Heart left ventricle (tissue), 16 donors: ENCODE results near the gene MTF1. TPM values are rescaled to one million over a fixed set of nuclear protein-coding genes. Genes with fewer than 3 reads are reported as not detected.
"Not testable (repeated sequence)": the region's sequence is repeated elsewhere in the genome, so short reads cannot be mapped to it uniquely, and the experiment has no call there.

ENCODE experiments used
- ATAC-seq, 4 donors: fragments of 200-7000 bp; cut with Tn5 transposase; one replicate each; pipeline ENCODE4 v1.9.1; 2020 to 2022; ENCODE audit warnings: moderate library complexity in 4 of 4, mild to moderate bottlenecking in 3 of 4, moderate number of reproducible peaks in 1 of 4
- DNase-seq, 5 donors: peaks; one replicate each; pipeline ENCODE4 v3.0.0-alpha.2; 2020
- H3K27ac ChIP-seq, 12 donors: fragments of 200-600 bp; sonication (generic) in 4 of 12; one replicate each; pipeline versions ENCODE4 v1.5.0 to v1.8.0; 2016 to 2022; ENCODE audit warnings: mild to moderate bottlenecking in 2 of 12
- H3K27me3 ChIP-seq, 9 donors: fragments of 200-600 bp; sonication (generic) in 2 of 9; one replicate each; pipeline versions ENCODE4 v1.5.1 to v1.8.0; 2016 to 2022; ENCODE audit warnings: mild to moderate bottlenecking in 3 of 9
- H3K36me3 ChIP-seq, 9 donors: fragments of 200-600 bp; sonication (generic) in 2 of 9; one replicate each; pipeline versions ENCODE4 v1.5.0 to v1.8.0; 2018 to 2022; ENCODE audit warnings: mild to moderate bottlenecking in 2 of 9
- H3K4me1 ChIP-seq, 12 donors: fragments of 200-600 bp; sonication (generic) in 4 of 12; one replicate each; pipeline versions ENCODE4 v1.5.0 to v1.8.0; 2016 to 2022; ENCODE audit warnings: mild to moderate bottlenecking in 3 of 12
- H3K4me3 ChIP-seq, 12 donors: fragments of 200-600 bp; sonication (generic) in 4 of 12; one replicate each; pipeline versions ENCODE4 v1.5.0 to v1.8.0; 2017 to 2022; ENCODE audit warnings: mild to moderate bottlenecking in 9 of 12, moderate library complexity in 4 of 12
- H3K9me3 ChIP-seq, 12 donors: fragments of 200-600 bp; sonication (generic) in 4 of 12; one replicate each; pipeline versions ENCODE4 v1.5.0 to v1.8.0; 2016 to 2022; ENCODE audit warnings: mild to moderate bottlenecking in 1 of 12
- CTCF ChIP-seq, 12 donors: fragments of 200-600 bp; sonication (generic) in 4 of 12; IDR thresholded peaks; one replicate each; pipeline versions ENCODE4 v1.5.0 to v1.8.0; 2018 to 2022; ENCODE audit warnings: antibody characterized with exemption in 12 of 12, mild to moderate bottlenecking in 5 of 12
- POLR2A ChIP-seq, 2 donors: fragments of 450-650 bp; IDR thresholded peaks; one replicate each; pipeline ENCODE4 v1.6.1; 2017; ENCODE audit warnings: antibody characterized with exemption in 2 of 2, mild to moderate bottlenecking in 2 of 2, moderate library complexity in 2 of 2
- WGBS, 4 donors: extraction: QIAGEN DNeasy Blood & Tissue Kit in 2 of 4; methylation state at CpG; one replicate each; pipeline versions ENCODE4 v1.1.5 to v1.1.7; 2013 to 2018; 5-methylcytosine and 5-hydroxymethylcytosine counted together
- intact Hi-C, 10 donors: fragments of 100-400 bp; cut with DNase I; formaldehyde crosslinking; loops; one replicate each; pipeline versions ENCODE4 v1.11.1 to v1.14.2; 2022
- long read RNA-seq, 3 donors: library from polyadenylated mRNA; unstranded; transcript quantifications; one replicate each; pipeline ENCODE4 v2.0.0, GENCODE V29; 2020 to 2021
- polyA plus RNA-seq, 2 donors: library from polyadenylated mRNA; stranded (reverse); fragments of 200-250 nt; gene quantifications; one replicate each; pipeline ENCODE4 v1.2.3, GENCODE V29; 2013
- total RNA-seq, 9 donors: library from RNA; depleted of rRNA in 2 of 9; stranded (reverse); fragments of >200 nt in 2 of 9; fragmentation: NEBNext Ultra II Directional in 3 of 9; extraction: Animal tissue kit (Norgen Biotek cat#: 25700) in 3 of 9; gene quantifications; one replicate each; pipeline versions ENCODE4 v1.1.0 to v1.2.4, GENCODE V29; 2016 to 2023
- donor health status: ischemic (EF 13 %, LVEDD 7.1; RV severe dilation, severe dysfunction).
- donor health status: healthy with polysubstance abuse.
- donor health status: DM: no; HTN: yes; CAD: no.
- donor health status: DM: no; HTN: no; CAD: no.
- donor health status: ischemic (EF 25% LVEDD 6.9; RV normal size, moderate dysfunction).
- donor health status: ischemic (EF 25% LVEDD 5.7; RV mildly dilated, moderate dysfunction).
- donor health status: healthy.
- donor health status: DM: yes; HTN: yes; CAD: no.
- donor health status: ischemic (EF 35%, LVEDD 5.7; RV mildly dilated, moderate dysfunction).
- donor health status: nonischemic (EF 11% LVEDD 7.7; RV severe dilation, severe dysfunction).
- donor health status: DM: yes; HTN: yes; CAD: no.
- donor health status: PGD.
- donor health status: ischemic (EF 29% LVEDD 5.4; RV normal size, mild dysfunction).
- donor health status: nonischemic (EF 23%, LVEDD 6.1; RV moderate dilation, normal function).

The MTF1 gene
- total RNA-seq (10 to 100 TPM in 7 of 9 donors, 1 to 10 TPM in 2; 4.2 to 19.5 (median 12.4) TPM), polyA plus RNA-seq (1 to 10 TPM; 1.7 to 7.4 TPM)
- long read RNA-seq, donor 1, partial matches to known transcripts = 0 of 2 reads
- long read RNA-seq, donor 1, other reads (novel, unspliced or antisense) = 2 of 2 reads
- long read RNA-seq, donor 2, full-length matches to known transcripts = 3 of 5 reads
- long read RNA-seq, donor 2, partial matches to known transcripts = 1 of 5 reads
- long read RNA-seq, donor 2, other reads (novel, unspliced or antisense) = 1 of 5 reads
- long read RNA-seq, donor 3, partial matches to known transcripts = 2 of 3 reads
- long read RNA-seq, donor 3, other reads (novel, unspliced or antisense) = 1 of 3 reads

- Histone ChIP-seq H3K9me3 (no peaks in the 10 kb centered on the region), H3K27ac (peak within 1 kb of the TSS; percentile 22 to 97 (median 93)), H3K27me3 (no peaks in the 10 kb centered on the region), H3K36me3 (peaks cover 0 to 67% (median 59%) of the 10 kb centered on the region in 9 donors), H3K4me3 (peak within 1 kb of the TSS; percentile 60 to 98 (median 86)), H3K4me1 (peaks cover 0 to 47% (median 32%) of the 10 kb centered on the region in 12 donors)
- TF ChIP-seq POLR2A (IDR thresholded peaks at IDR 0.05) (peak in 1 of 2 donors; percentile 87), CTCF (IDR thresholded peaks at IDR 0.05) (peak; percentile 85 to 97 (median 92))
- WGBS, 4 donors = 0 to 1% (median 0%) methylated on average over 28 to 61 of the region's 61 CpGs
- ATAC-seq (peak; percentile 99), DNase-seq (peak; percentile 98 to 99 (median 98))
- intact Hi-C loops = loop anchor here in 8 of 10 donors (1.0 to 10.0 kb wide), 10 partner anchors 47 to 167 kb away; partner anchors contain the start of genes CDCA8 (in 6 of the 8), YRDC (in 5 of the 8) and C1orf122 (in 3 of the 8)
Observed at GRCh38 chr1:37859507-37860345, at the start of gene MTF1. Gene MTF1, minus strand, starts transcription at chr1:37859592. Its CDS starts 1,934 bp downstream, at chr1:37857658.

- H3K4me3 ChIP-seq, H3K4me1 ChIP-seq, H3K27me3 ChIP-seq, ATAC-seq, H3K27ac ChIP-seq, DNase-seq, intact Hi-C loops: not testable (repeated sequence)
- WGBS, 4 donors = 95 to 97% (median 96%) methylated on average over 10 of the region's 10 CpGs
- Histone ChIP-seq H3K9me3 (peaks cover 0 to 14% (median 2%) of the 10 kb centered on the region in 12 donors), H3K36me3 (peaks cover 0 to 22% (median 0%) of the 10 kb centered on the region in 9 donors)
Observed at GRCh38 chr1:37908531-37908930, 49.1 kb upstream of the MTF1 start.

GRCh38 chr1:37907416-37908125, 48.2 kb upstream of the MTF1 start:
- H3K27ac ChIP-seq, H3K27me3 ChIP-seq, DNase-seq, intact Hi-C loops, H3K4me1 ChIP-seq, H3K4me3 ChIP-seq, ATAC-seq: not testable (repeated sequence)
- WGBS, 4 donors = 94 to 97% (median 96%) methylated on average over 6 of the region's 6 CpGs
- H3K36me3 ChIP-seq = peaks cover 0 to 28% (median 4%) of the 10 kb centered on the region in 9 donors
- H3K9me3 ChIP-seq = peaks cover 0 to 14% (median 2%) of the 10 kb centered on the region in 12 donors

GRCh38 chr1:37906591-37906990, 47.2 kb upstream of the MTF1 start:
- H3K27ac ChIP-seq, H3K4me3 ChIP-seq, DNase-seq, ATAC-seq, intact Hi-C loops, H3K4me1 ChIP-seq, H3K27me3 ChIP-seq: not testable (repeated sequence)
- Histone ChIP-seq H3K36me3 (peaks cover 0 to 32% (median 12%) of the 10 kb centered on the region in 9 donors), H3K9me3 (peaks cover 0 to 14% (median 2%) of the 10 kb centered on the region in 12 donors)
- WGBS, 4 donors = 94 to 97% (median 96%) methylated on average over 3 of the region's 3 CpGs

GRCh38 chr1:37905727-37906126, 46.3 kb upstream of the MTF1 start:
- 98 to 100% (median 99%) methylated on average over 1 of the region's 1 CpG for WGBS, 4 donors
- intact Hi-C loops = no loop called here
- Histone ChIP-seq H3K36me3 (peaks cover 0 to 33% (median 13%) of the 10 kb centered on the region in 9 donors), H3K4me1 (peaks cover 0 to 9% (median 0%) of the 10 kb centered on the region in 12 donors), H3K27me3 (no peaks in the 10 kb centered on the region), H3K9me3 (peaks cover 0 to 14% (median 2%) of the 10 kb centered on the region in 12 donors), H3K4me3 (no peak overlapping the region), H3K27ac (no peak overlapping the region)
- ATAC-seq (no peak), DNase-seq (no peak)
- no peak for TF ChIP-seq POLR2A (IDR thresholded peaks at IDR 0.05)
- no peak for TF ChIP-seq CTCF (IDR thresholded peaks at IDR 0.05)

GRCh38 chr1:37903921-37904320, 44.5 kb upstream of the MTF1 start:
- peaks cover 0 to 34% (median 13%) of the 10 kb centered on the region in 9 donors for H3K36me3 ChIP-seq
- H3K4me1 ChIP-seq, intact Hi-C loops, H3K27me3 ChIP-seq, ATAC-seq, DNase-seq, H3K4me3 ChIP-seq, H3K27ac ChIP-seq: not testable (repeated sequence)
- H3K9me3 ChIP-seq = peaks cover 0 to 14% (median 2%) of the 10 kb centered on the region in 12 donors
- 94 to 96% (median 95%) methylated on average over 6 of the region's 6 CpGs for WGBS, 4 donors
